Measurements from ENCODE around the gene NDNF.

NDNF gene

GRCh38 chr4:121018543-121018942 lies 53.8 kb downstream of the NDNF start:
- in situ Hi-C loops (cut with MboI; ENCODE audit: low sequenced_read_pairs) = no loop called here

GRCh38 chr4:121016611-121017010 lies 55.7 kb downstream of the NDNF start:
- in situ Hi-C loops (cut with MboI; ENCODE audit: low sequenced_read_pairs) = no loop called here

- in situ Hi-C loops (cut with MboI; ENCODE audit: low sequenced_read_pairs) = no loop called here
Observed at GRCh38 chr4:121015421-121015820, 56.9 kb downstream of the NDNF start.

GRCh38 chr4:121014544-121014943 lies 57.8 kb downstream of the NDNF start:
- in situ Hi-C loops (cut with MboI; ENCODE audit: low sequenced_read_pairs) = no loop called here

GRCh38 chr4:121011780-121012340 lies 60.5 kb downstream of the NDNF start:
- in situ Hi-C loops (cut with MboI; ENCODE audit: low sequenced_read_pairs) = no loop called here

GRCh38 chr4:121011138-121011537 lies 61.2 kb downstream of the NDNF start:
- in situ Hi-C loops (cut with MboI; ENCODE audit: low sequenced_read_pairs) = no loop called here

GRCh38 chr4:121009578-121010478 lies 62.5 kb downstream of the NDNF start:
- in situ Hi-C loops (cut with MboI; ENCODE audit: low sequenced_read_pairs) = no loop called here

- in situ Hi-C loops (cut with MboI; ENCODE audit: low sequenced_read_pairs) = no loop called here
Observed at GRCh38 chr4:121007660-121008059, 64.7 kb downstream of the NDNF start.

- in situ Hi-C loops (cut with MboI; ENCODE audit: low sequenced_read_pairs) = no loop called here
Observed at GRCh38 chr4:121003863-121004262, 68.5 kb downstream of the NDNF start.

- in situ Hi-C loops (cut with MboI; ENCODE audit: low sequenced_read_pairs) = no loop called here
Observed at GRCh38 chr4:120995266-120996010, 76.9 kb downstream of the NDNF start.

GRCh38 chr4:120994521-120994920 lies 77.8 kb downstream of the NDNF start:
- in situ Hi-C loops (cut with MboI; ENCODE audit: low sequenced_read_pairs) = no loop called here

- in situ Hi-C loops (cut with MboI; ENCODE audit: low sequenced_read_pairs) = no loop called here
Observed at GRCh38 chr4:120991885-120992284, 80.5 kb downstream of the NDNF start.

- in situ Hi-C loops (cut with MboI; ENCODE audit: low sequenced_read_pairs) = no loop called here
Observed at GRCh38 chr4:120990246-120990645, 82.1 kb downstream of the NDNF start.

All from HL-60/S4 treated with phorbol 12-myristate 13-acetate at 8.2 ng/mL for 4 days and 3 days (cell line).